ENCODE results near the gene HSPBP1. TPM values are rescaled to one million over a fixed set of nuclear protein-coding genes. Genes with fewer than 3 reads are reported as not detected.

HSPBP1 gene
- total RNA-seq, 1 donor from 2014 or later = 67.3 TPM

GRCh38 chr19:55239004-55239403 is 40.9 kb downstream of the HSPBP1 start:
- no peak for TF ChIP-seq CTCF (conservative IDR thresholded peaks at IDR 0.05; ENCODE audit: low read depth, low read length)
- no peak for DNase-seq (ENCODE audit: low read depth)
- H3K4me3 ChIP-seq (ENCODE audit: low read depth, low read length) = no peak overlapping the region

- TF ChIP-seq CTCF (conservative IDR thresholded peaks at IDR 0.05; ENCODE audit: low read depth, low read length) = no peak
- no peak for DNase-seq (ENCODE audit: low read depth)
- H3K4me3 ChIP-seq (ENCODE audit: low read depth, low read length) = no peak overlapping the region
These were observed 41.9 kb downstream of the HSPBP1 start for GRCh38 chr19:55238030-55238429.

GRCh38 chr19:55232986-55233385 is 46.9 kb downstream of the HSPBP1 start:
- H3K4me3 ChIP-seq (ENCODE audit: low read depth, low read length) = no peak overlapping the region
- no peak for TF ChIP-seq CTCF (conservative IDR thresholded peaks at IDR 0.05; ENCODE audit: low read depth, low read length)
- no peak for DNase-seq (ENCODE audit: low read depth)

GRCh38 chr19:55232286-55232602 is 47.7 kb downstream of the HSPBP1 start:
- DNase-seq (ENCODE audit: low read depth) = no peak
- TF ChIP-seq CTCF (conservative IDR thresholded peaks at IDR 0.05; ENCODE audit: low read depth, low read length) = no peak
- H3K4me3 ChIP-seq (ENCODE audit: low read depth, low read length) = no peak overlapping the region

GRCh38 chr19:55231391-55232285 is 48.3 kb downstream of the HSPBP1 start:
- no peak for TF ChIP-seq CTCF (conservative IDR thresholded peaks at IDR 0.05; ENCODE audit: low read depth, low read length)
- DNase-seq (ENCODE audit: low read depth) = no peak
- H3K4me3 ChIP-seq (ENCODE audit: low read depth, low read length) = no peak overlapping the region

- no peak overlapping the region for H3K4me3 ChIP-seq (ENCODE audit: low read depth, low read length)
- no peak for TF ChIP-seq CTCF (conservative IDR thresholded peaks at IDR 0.05; ENCODE audit: low read depth, low read length)
- no peak for DNase-seq (ENCODE audit: low read depth)
These were observed 49.1 kb downstream of the HSPBP1 start for GRCh38 chr19:55230780-55231179.

- TF ChIP-seq CTCF (conservative IDR thresholded peaks at IDR 0.05; ENCODE audit: low read depth, low read length) = no peak
- DNase-seq (ENCODE audit: low read depth) = no peak
- no peak overlapping the region for H3K4me3 ChIP-seq (ENCODE audit: low read depth, low read length)
These were observed 49.6 kb downstream of the HSPBP1 start for GRCh38 chr19:55230329-55230728.
